Effector memory CD4-positive, alpha-beta T cell (primary cell): ENCODE data around the gene FBXW5.
A peak's percentile ranks its signal among the peaks of the same experiment; 100 is the strongest.

Experiments
- DNase-seq, 3 donors: peaks; one replicate each; pipeline ENCODE4 v3.0.0-alpha.2; 2020
- H3K27ac ChIP-seq: 2 replicates; pipeline ENCODE4 v1.7.0; 2013; ENCODE audit warnings: mild to moderate bottlenecking, low read length, moderate library complexity; ENCODE audit not compliant: insufficient read depth, poor library complexity, severe bottlenecking
- H3K27me3 ChIP-seq: replicated peaks from 2 replicates; pipeline ENCODE4 v1.7.0; 2013; ENCODE audit warnings: mild to moderate bottlenecking, low read length; ENCODE audit not compliant: insufficient read depth, control insufficient read depth, poor library complexity, severe bottlenecking
- H3K36me3 ChIP-seq: 2 replicates; pipeline ENCODE4 v1.7.0; 2013; ENCODE audit warnings: mild to moderate bottlenecking, low read length, moderate library complexity; ENCODE audit not compliant: control insufficient read depth, insufficient read depth
- H3K4me1 ChIP-seq: 2 replicates; pipeline ENCODE4 v1.7.0; 2013; ENCODE audit warnings: low read length, mild to moderate bottlenecking; ENCODE audit not compliant: control insufficient read depth, insufficient read depth, poor library complexity, severe bottlenecking
- H3K4me3 ChIP-seq: 2 replicates; pipeline ENCODE4 v1.7.0; 2013; ENCODE audit warnings: low read length, low read depth, mild to moderate bottlenecking; ENCODE audit not compliant: insufficient read depth, poor library complexity, severe bottlenecking
- H3K9me3 ChIP-seq: 2 replicates; pipeline ENCODE4 v1.7.0; 2013; ENCODE audit warnings: mild to moderate bottlenecking, low read length, moderate library complexity; ENCODE audit not compliant: control insufficient read depth

The FBXW5 gene

GRCh38 chr9:136961279-136962065 is 16.9 kb upstream of the FBXW5 start:
- peaks cover 61% of the 10 kb centered on the region for H3K4me1 ChIP-seq
- no peak overlapping the region for H3K4me3 ChIP-seq
- no peaks in the 10 kb centered on the region for H3K27me3 ChIP-seq
- no peaks in the 10 kb centered on the region for H3K36me3 ChIP-seq
- no peaks in the 10 kb centered on the region for H3K9me3 ChIP-seq
- no peak for DNase-seq
- no peak overlapping the region for H3K27ac ChIP-seq

- peaks cover 56% of the 10 kb centered on the region for H3K4me1 ChIP-seq
- H3K9me3 ChIP-seq = no peaks in the 10 kb centered on the region
- H3K4me3 ChIP-seq = no peak overlapping the region
- DNase-seq = no peak
- no peak overlapping the region for H3K27ac ChIP-seq
- H3K36me3 ChIP-seq = no peaks in the 10 kb centered on the region
- no peaks in the 10 kb centered on the region for H3K27me3 ChIP-seq
Measured at GRCh38 chr9:136960938-136961275, 16.4 kb upstream of the FBXW5 start.

- Histone ChIP-seq H3K4me1 (peaks cover 52% of the 10 kb centered on the region), H3K36me3 (no peaks in the 10 kb centered on the region), H3K27ac (peak overlapping the region; percentile 21), H3K9me3 (no peaks in the 10 kb centered on the region), H3K27me3 (no peaks in the 10 kb centered on the region), H3K4me3 (no peak overlapping the region)
- DNase-seq = peak in 2 of 3 donors; percentile 15 to 28
Measured at GRCh38 chr9:136960212-136960937, 15.8 kb upstream of the FBXW5 start.

- H3K36me3 ChIP-seq = no peaks in the 10 kb centered on the region
- H3K27me3 ChIP-seq = no peaks in the 10 kb centered on the region
- H3K4me1 ChIP-seq = peaks cover 42% of the 10 kb centered on the region
- DNase-seq = no peak
- peak overlapping the region; percentile 21 for H3K27ac ChIP-seq
- no peak overlapping the region for H3K4me3 ChIP-seq
- no peaks in the 10 kb centered on the region for H3K9me3 ChIP-seq
Measured at GRCh38 chr9:136958898-136959850, 14.6 kb upstream of the FBXW5 start.

- no peak overlapping the region for H3K27ac ChIP-seq
- no peaks in the 10 kb centered on the region for H3K36me3 ChIP-seq
- DNase-seq = no peak
- H3K9me3 ChIP-seq = no peaks in the 10 kb centered on the region
- no peak overlapping the region for H3K4me3 ChIP-seq
- H3K27me3 ChIP-seq = no peaks in the 10 kb centered on the region
- peaks cover 35% of the 10 kb centered on the region for H3K4me1 ChIP-seq
Measured at GRCh38 chr9:136958473-136958872, 13.9 kb upstream of the FBXW5 start.

- Histone ChIP-seq H3K9me3 (no peaks in the 10 kb centered on the region), H3K27me3 (no peaks in the 10 kb centered on the region), H3K36me3 (no peaks in the 10 kb centered on the region), H3K4me1 (peaks cover 31% of the 10 kb centered on the region), H3K27ac (no peak overlapping the region), H3K4me3 (no peak overlapping the region)
- DNase-seq = no peak
Measured at GRCh38 chr9:136957901-136958300, 13.4 kb upstream of the FBXW5 start.

- Histone ChIP-seq H3K4me3 (no peak overlapping the region), H3K27me3 (no peaks in the 10 kb centered on the region), H3K27ac (no peak overlapping the region), H3K36me3 (no peaks in the 10 kb centered on the region), H3K4me1 (peaks cover 30% of the 10 kb centered on the region), H3K9me3 (no peaks in the 10 kb centered on the region)
- DNase-seq = no peak
Measured at GRCh38 chr9:136957461-136957860, 12.9 kb upstream of the FBXW5 start.

- Histone ChIP-seq H3K36me3 (no peaks in the 10 kb centered on the region), H3K27ac (no peak overlapping the region), H3K27me3 (no peaks in the 10 kb centered on the region), H3K9me3 (no peaks in the 10 kb centered on the region), H3K4me3 (no peak overlapping the region), H3K4me1 (peaks cover 25% of the 10 kb centered on the region)
- no peak for DNase-seq
Measured at GRCh38 chr9:136956604-136957003, 12.1 kb upstream of the FBXW5 start.

- H3K27me3 ChIP-seq = no peaks in the 10 kb centered on the region
- no peaks in the 10 kb centered on the region for H3K36me3 ChIP-seq
- DNase-seq = no peak
- H3K9me3 ChIP-seq = no peaks in the 10 kb centered on the region
- H3K4me1 ChIP-seq = peaks cover 20% of the 10 kb centered on the region
- no peak overlapping the region for H3K27ac ChIP-seq
- H3K4me3 ChIP-seq = no peak overlapping the region
Measured at GRCh38 chr9:136955943-136956335, 11.4 kb upstream of the FBXW5 start.
